ENCODE data around the gene ZFYVE19.

The ZFYVE19 gene

GRCh38 chr15:40836020-40836419 lies 29.1 kb downstream of the ZFYVE19 start:
- Histone ChIP-seq H3K4me3 (ENCODE audit: low read length, poor library complexity, severe bottlenecking) (no peak overlapping the region), H2AFZ (ENCODE audit: low read length) (peak overlapping the region; percentile 72)

GRCh38 chr15:40838756-40839155 lies 31.9 kb downstream of the ZFYVE19 start:
- peak overlapping the region; percentile 9; the same call in 1 of the 2 replicates for H2AFZ ChIP-seq (ENCODE audit: low read length)
- H3F3A ChIP-seq (ENCODE audit: low read depth) = no peaks in the 10 kb centered on the region
- no peaks in the 10 kb centered on the region for H3K4me1 ChIP-seq (ENCODE audit: insufficient read depth, low read length, poor library complexity, severe bottlenecking)
- TF ChIP-seq CTCF (conservative IDR thresholded peaks at IDR 0.05; ENCODE audit: low read length) (no peak), EZH2phosphoT487 (IDR thresholded peaks at IDR 0.05; ENCODE audit: borderline replicate concordance) (no peak)
- no peaks in the 10 kb centered on the region for H3K79me2 ChIP-seq (ENCODE audit: insufficient read depth, low read length)
- H3K9me2 ChIP-seq (replicated peaks; ENCODE audit: low read depth, low read length) = no peaks in the 10 kb centered on the region
- H3K9me3 ChIP-seq (ENCODE audit: insufficient read depth, low read depth, low read length) = no peaks in the 10 kb centered on the region
- H3K36me3 ChIP-seq (ENCODE audit: insufficient read depth, low read length) = no peaks in the 10 kb centered on the region
- no peaks in the 10 kb centered on the region for H3K27me3 ChIP-seq (ENCODE audit: insufficient read depth, low read length, poor library complexity, severe bottlenecking)
- H4K20me1 ChIP-seq (ENCODE audit: insufficient read depth, low read length, poor library complexity, severe bottlenecking) = no peaks in the 10 kb centered on the region
- H3K9ac ChIP-seq (ENCODE audit: low read depth, low read length, poor library complexity, severe bottlenecking) = no peak overlapping the region
- no peak overlapping the region for H3K4me3 ChIP-seq (ENCODE audit: low read length, poor library complexity, severe bottlenecking)
- H3K4me2 ChIP-seq (ENCODE audit: low read depth, low read length, poor library complexity, severe bottlenecking) = no peak overlapping the region

More at GRCh38 chr15:40836020-40836419, 29.1 kb downstream of the ZFYVE19 start:
- no peaks in the 10 kb centered on the region for H3K9me3 ChIP-seq (ENCODE audit: insufficient read depth, low read depth, low read length)
- no peak overlapping the region for H3K4me2 ChIP-seq (ENCODE audit: low read depth, low read length, poor library complexity, severe bottlenecking)
- H3K9me2 ChIP-seq (replicated peaks; ENCODE audit: low read depth, low read length) = no peaks in the 10 kb centered on the region
- H3K36me3 ChIP-seq (ENCODE audit: insufficient read depth, low read length) = no peaks in the 10 kb centered on the region
- H3K27me3 ChIP-seq (ENCODE audit: insufficient read depth, low read length, poor library complexity, severe bottlenecking) = no peaks in the 10 kb centered on the region
- no peaks in the 10 kb centered on the region for H3K4me1 ChIP-seq (ENCODE audit: insufficient read depth, low read length, poor library complexity, severe bottlenecking)
- H4K20me1 ChIP-seq (ENCODE audit: insufficient read depth, low read length, poor library complexity, severe bottlenecking) = no peaks in the 10 kb centered on the region
- no peak for TF ChIP-seq CTCF (conservative IDR thresholded peaks at IDR 0.05; ENCODE audit: low read length)
- no peak for TF ChIP-seq EZH2phosphoT487 (IDR thresholded peaks at IDR 0.05; ENCODE audit: borderline replicate concordance)
- H3K9ac ChIP-seq (ENCODE audit: low read depth, low read length, poor library complexity, severe bottlenecking) = no peak overlapping the region
- H3F3A ChIP-seq (ENCODE audit: low read depth) = no peaks in the 10 kb centered on the region
- H3K79me2 ChIP-seq (ENCODE audit: insufficient read depth, low read length) = no peaks in the 10 kb centered on the region

DNA sequence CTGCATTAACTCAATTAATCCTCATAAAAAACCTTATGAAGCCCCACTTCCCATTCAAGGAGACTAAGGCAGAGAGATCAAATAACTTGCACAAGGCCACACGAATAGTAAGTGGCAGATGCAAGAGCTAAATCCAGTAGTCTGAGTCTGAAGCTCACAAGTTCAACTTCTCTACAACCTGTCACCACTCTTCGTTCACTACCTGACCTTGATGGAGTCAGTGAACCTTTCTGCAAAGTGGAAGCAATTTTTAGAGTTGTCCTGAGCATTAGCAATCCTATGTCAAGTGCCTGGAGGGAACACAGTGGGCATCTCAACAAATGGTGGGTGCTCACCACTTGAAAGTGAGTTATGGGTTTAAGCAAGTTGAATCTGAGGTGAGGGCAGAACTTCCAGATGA lies 34.9 kb downstream of the ZFYVE19 start:
- Histone ChIP-seq H3F3A (ENCODE audit: low read depth) (no peaks in the 10 kb centered on the region), H2AFZ (ENCODE audit: low read length) (0 out of 2 replicates have a peak overlapping the region, but pooled peaks have one; percentile 19), H3K4me1 (ENCODE audit: insufficient read depth, low read length, poor library complexity, severe bottlenecking) (peaks cover 4% of the 10 kb centered on the region), H4K20me1 (ENCODE audit: insufficient read depth, low read length, poor library complexity, severe bottlenecking) (no peaks in the 10 kb centered on the region), H3K9me3 (ENCODE audit: insufficient read depth, low read depth, low read length) (no peaks in the 10 kb centered on the region), H3K27me3 (ENCODE audit: insufficient read depth, low read length, poor library complexity, severe bottlenecking) (no peaks in the 10 kb centered on the region), H3K9ac (ENCODE audit: low read depth, low read length, poor library complexity, severe bottlenecking) (no peak overlapping the region), H3K4me2 (ENCODE audit: low read depth, low read length, poor library complexity, severe bottlenecking) (no peak overlapping the region), H3K79me2 (ENCODE audit: insufficient read depth, low read length) (no peaks in the 10 kb centered on the region), H3K4me3 (ENCODE audit: low read length, poor library complexity, severe bottlenecking) (no peak overlapping the region), H3K36me3 (ENCODE audit: insufficient read depth, low read length) (no peaks in the 10 kb centered on the region), H3K9me2 (replicated peaks; ENCODE audit: low read depth, low read length) (no peaks in the 10 kb centered on the region)
- no peak for TF ChIP-seq CTCF (conservative IDR thresholded peaks at IDR 0.05; ENCODE audit: low read length)
- TF ChIP-seq EZH2phosphoT487 (IDR thresholded peaks at IDR 0.05; ENCODE audit: borderline replicate concordance) = no peak

Measured in Loucy (cell line).